ENCODE data around the gene GATA2.

Gene GATA2

DNA sequence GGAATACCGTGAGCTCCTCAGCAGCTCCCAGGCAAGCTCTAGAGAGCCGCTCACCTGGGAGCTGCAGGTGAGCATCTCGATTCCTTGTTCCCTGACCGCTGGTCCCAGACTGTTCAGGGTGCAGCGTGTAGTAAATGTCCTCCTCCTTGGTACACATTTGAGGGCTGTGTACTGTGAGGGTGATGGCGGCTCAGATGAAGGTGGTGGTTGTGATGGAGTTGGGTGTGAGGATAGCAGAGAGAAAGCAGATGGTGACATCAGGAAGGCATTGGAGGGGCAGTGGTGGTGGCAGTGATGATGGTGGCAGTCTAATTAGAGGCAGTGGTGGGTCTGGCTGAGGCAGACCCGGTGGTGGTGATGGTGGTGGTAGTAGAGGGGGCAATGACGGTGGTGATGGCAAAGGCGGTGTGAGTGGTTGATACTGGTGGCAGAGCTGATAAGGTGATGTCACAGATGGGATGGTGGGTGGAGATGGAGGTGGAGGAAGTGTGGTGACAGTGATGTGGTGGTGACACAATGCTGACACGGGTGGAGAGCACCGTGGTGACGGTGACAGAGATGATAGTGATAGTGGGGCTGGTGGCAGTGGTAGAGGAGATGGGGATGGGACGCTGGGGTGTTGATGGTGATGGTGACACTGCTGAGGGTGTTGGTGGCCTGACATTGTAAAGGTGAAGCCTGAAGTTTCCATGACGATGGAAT is 26.0 kb downstream of the GATA2 start, which contains the start of gene DNAJB8:
Gene DNAJB8, minus strand, starts transcription at position 51 of the 702 bp plus-strand sequence. CDS start 3,645 bp downstream, outside the sequence.
- peaks cover 38% of the 10 kb centered on the region for H3K27me3 ChIP-seq (ENCODE audit: control insufficient read depth, insufficient read depth, low read length, poor library complexity, severe bottlenecking)

DNA sequence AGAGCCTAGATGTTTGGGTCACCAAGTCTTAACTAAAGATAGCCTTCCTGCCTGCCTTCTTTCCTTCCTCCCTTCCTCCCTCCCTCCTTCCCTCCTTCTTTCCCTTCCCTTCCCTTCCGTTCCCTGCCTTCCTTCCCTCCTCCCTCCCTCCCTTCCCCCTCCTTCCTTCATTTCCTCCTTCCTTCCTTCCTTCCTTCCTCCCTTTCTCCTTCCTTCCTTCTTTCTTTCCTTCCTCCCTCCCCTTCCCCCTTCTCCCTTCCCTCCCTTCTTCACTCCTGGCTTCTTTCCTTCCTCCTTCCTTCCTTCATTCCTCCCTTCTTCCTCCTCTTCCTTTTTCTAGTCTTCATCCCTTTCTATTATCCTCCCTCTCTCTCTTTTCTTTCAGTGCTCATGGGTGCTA is 28.3 kb downstream of the GATA2 start:
- H3K9me3 ChIP-seq (ENCODE audit: control insufficient read depth, low read length) = no peaks in the 10 kb centered on the region
- no peak overlapping the region for H3K4me3 ChIP-seq (ENCODE audit: insufficient read depth, low read depth, low read length)
- no peaks in the 10 kb centered on the region for H3K4me1 ChIP-seq (ENCODE audit: control insufficient read depth, insufficient read depth, low read length)
- 61 to 68% methylated on average over 1 of the region's 1 CpG for WGBS, 2 experiments
- no peaks in the 10 kb centered on the region for H3K36me3 ChIP-seq (ENCODE audit: control insufficient read depth, insufficient read depth, low read length)
- peaks cover 23% of the 10 kb centered on the region for H3K27me3 ChIP-seq (ENCODE audit: control insufficient read depth, insufficient read depth, low read length, poor library complexity, severe bottlenecking)
- no peak overlapping the region for H3K27ac ChIP-seq (ENCODE audit: insufficient read depth, low read depth, low read length, poor library complexity, severe bottlenecking)

More for the DNA sequence above, 26.0 kb downstream of the GATA2 start, which contains the start of gene DNAJB8:
- H3K36me3 ChIP-seq (ENCODE audit: control insufficient read depth, insufficient read depth, low read length) = no peaks in the 10 kb centered on the region
- no peaks in the 10 kb centered on the region for H3K4me1 ChIP-seq (ENCODE audit: control insufficient read depth, insufficient read depth, low read length)
- no peak within 1 kb of the TSS for H3K4me3 ChIP-seq (ENCODE audit: insufficient read depth, low read depth, low read length)
- H3K27ac ChIP-seq (ENCODE audit: insufficient read depth, low read depth, low read length, poor library complexity, severe bottlenecking) = no peak within 1 kb of the TSS
- no peaks in the 10 kb centered on the region for H3K9me3 ChIP-seq (ENCODE audit: control insufficient read depth, low read length)
- WGBS, 2 experiments = 91 to 92% methylated on average over 14 of the region's 14 CpGs

DNA sequence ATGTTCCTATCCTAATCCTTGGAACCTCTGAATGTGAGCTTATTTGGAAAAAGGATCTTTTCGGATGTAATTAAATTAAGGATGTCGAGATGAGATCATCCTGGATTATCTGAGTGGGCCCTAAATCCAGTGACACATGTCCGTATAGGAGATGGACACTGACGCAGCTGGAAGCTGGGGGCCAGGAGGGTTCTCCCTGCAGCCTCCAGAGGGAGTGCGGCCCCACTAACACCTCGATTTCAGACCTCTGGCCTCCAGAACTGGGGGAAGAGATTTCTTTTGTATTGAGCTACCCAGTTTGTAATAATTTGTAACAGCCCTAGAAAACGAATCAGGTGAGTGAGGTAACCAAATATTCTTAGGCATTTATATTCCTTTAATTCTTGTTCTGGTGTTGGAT is 28.8 kb downstream of the GATA2 start:
- no peak overlapping the region for H3K27ac ChIP-seq (ENCODE audit: insufficient read depth, low read depth, low read length, poor library complexity, severe bottlenecking)
- H3K36me3 ChIP-seq (ENCODE audit: control insufficient read depth, insufficient read depth, low read length) = no peaks in the 10 kb centered on the region
- H3K4me3 ChIP-seq (ENCODE audit: insufficient read depth, low read depth, low read length) = no peak overlapping the region
- H3K27me3 ChIP-seq (ENCODE audit: control insufficient read depth, insufficient read depth, low read length, poor library complexity, severe bottlenecking) = peaks cover 23% of the 10 kb centered on the region
- no peaks in the 10 kb centered on the region for H3K4me1 ChIP-seq (ENCODE audit: control insufficient read depth, insufficient read depth, low read length)
- H3K9me3 ChIP-seq (ENCODE audit: control insufficient read depth, low read length) = no peaks in the 10 kb centered on the region
- 86 to 89% methylated on average over 6 to 7 of the region's 7 CpGs for WGBS, 2 experiments

DNA sequence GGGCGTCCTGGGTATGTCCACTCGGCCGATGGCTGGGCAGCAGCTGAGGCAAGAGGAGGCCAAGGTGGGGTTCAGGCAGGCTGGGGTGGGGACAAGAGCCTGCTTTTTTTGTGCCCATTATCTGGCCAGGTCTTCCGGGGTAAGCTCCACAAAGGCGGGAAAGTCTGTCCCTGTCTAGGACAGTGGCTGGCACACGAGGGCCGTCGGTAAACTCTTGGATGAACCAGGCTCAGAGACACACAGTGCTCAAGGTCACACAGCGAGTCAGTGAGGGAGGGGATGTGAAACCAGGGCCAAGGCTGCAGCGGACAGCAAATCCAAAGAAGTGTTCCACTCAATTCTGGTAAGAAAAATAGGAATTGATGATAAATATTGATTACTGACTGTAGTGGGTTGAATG is 29.2 kb downstream of the GATA2 start:
- Histone ChIP-seq H3K4me1 (ENCODE audit: control insufficient read depth, insufficient read depth, low read length) (no peaks in the 10 kb centered on the region), H3K36me3 (ENCODE audit: control insufficient read depth, insufficient read depth, low read length) (no peaks in the 10 kb centered on the region), H3K4me3 (ENCODE audit: insufficient read depth, low read depth, low read length) (no peak overlapping the region), H3K27ac (ENCODE audit: insufficient read depth, low read depth, low read length, poor library complexity, severe bottlenecking) (no peak overlapping the region), H3K27me3 (ENCODE audit: control insufficient read depth, insufficient read depth, low read length, poor library complexity, severe bottlenecking) (peaks cover 23% of the 10 kb centered on the region), H3K9me3 (ENCODE audit: control insufficient read depth, low read length) (no peaks in the 10 kb centered on the region)
- 94 to 95% methylated on average over 10 of the region's 10 CpGs for WGBS, 2 experiments

DNA sequence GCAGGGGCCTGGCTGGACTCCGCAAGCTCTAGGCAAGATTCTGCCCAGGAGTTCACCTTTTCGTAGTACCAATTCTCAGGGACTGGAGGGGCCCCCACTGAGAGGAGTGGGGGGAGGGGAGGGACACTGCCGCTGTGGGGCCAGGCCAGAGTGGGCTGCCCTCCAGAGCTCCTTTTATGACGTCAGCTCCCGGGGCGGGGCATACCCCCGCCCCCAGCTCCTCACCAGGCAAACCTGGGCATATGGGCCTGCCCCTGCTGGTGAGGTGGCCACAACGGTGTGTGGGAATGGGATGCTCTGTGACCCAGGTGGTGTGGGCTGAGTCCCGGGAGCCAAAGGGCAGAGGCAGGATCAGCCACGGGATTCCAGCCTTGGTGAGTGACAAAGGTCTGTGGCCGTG is 29.6 kb downstream of the GATA2 start:
- Histone ChIP-seq H3K9me3 (ENCODE audit: control insufficient read depth, low read length) (no peaks in the 10 kb centered on the region), H3K27ac (ENCODE audit: insufficient read depth, low read depth, low read length, poor library complexity, severe bottlenecking) (no peak overlapping the region), H3K36me3 (ENCODE audit: control insufficient read depth, insufficient read depth, low read length) (no peaks in the 10 kb centered on the region), H3K27me3 (ENCODE audit: control insufficient read depth, insufficient read depth, low read length, poor library complexity, severe bottlenecking) (peaks cover 23% of the 10 kb centered on the region), H3K4me3 (ENCODE audit: insufficient read depth, low read depth, low read length) (no peak overlapping the region), H3K4me1 (ENCODE audit: control insufficient read depth, insufficient read depth, low read length) (no peaks in the 10 kb centered on the region)
- 80 to 81% methylated on average over 11 of the region's 11 CpGs for WGBS, 2 experiments

DNA sequence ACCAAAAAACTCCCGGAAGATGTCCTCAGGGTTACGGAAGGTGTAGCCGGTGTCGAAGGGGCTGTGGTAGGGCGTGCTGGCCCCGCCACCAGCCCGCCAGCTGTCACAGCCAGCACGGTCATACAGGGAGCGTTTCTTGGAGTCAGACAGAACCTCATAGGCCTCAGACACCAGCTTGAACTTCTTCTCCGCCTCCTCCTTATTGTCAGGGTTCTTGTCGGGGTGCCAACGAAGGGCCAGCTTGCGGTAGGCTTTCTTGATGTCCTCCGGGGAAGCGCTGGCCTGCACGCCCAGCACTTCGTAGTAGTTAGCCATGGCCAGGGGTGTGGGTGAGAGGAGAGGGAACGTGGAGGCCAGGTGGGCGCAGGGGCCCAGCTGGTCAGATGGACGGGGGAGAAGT is 30.1 kb downstream of the GATA2 start:
- no peaks in the 10 kb centered on the region for H3K36me3 ChIP-seq (ENCODE audit: control insufficient read depth, insufficient read depth, low read length)
- H3K4me3 ChIP-seq (ENCODE audit: insufficient read depth, low read depth, low read length) = no peak overlapping the region
- no peaks in the 10 kb centered on the region for H3K9me3 ChIP-seq (ENCODE audit: control insufficient read depth, low read length)
- WGBS, 2 experiments = 93% methylated on average over 20 of the region's 20 CpGs
- H3K27me3 ChIP-seq (ENCODE audit: control insufficient read depth, insufficient read depth, low read length, poor library complexity, severe bottlenecking) = peaks cover 23% of the 10 kb centered on the region
- H3K27ac ChIP-seq (ENCODE audit: insufficient read depth, low read depth, low read length, poor library complexity, severe bottlenecking) = no peak overlapping the region
- no peaks in the 10 kb centered on the region for H3K4me1 ChIP-seq (ENCODE audit: control insufficient read depth, insufficient read depth, low read length)

DNA sequence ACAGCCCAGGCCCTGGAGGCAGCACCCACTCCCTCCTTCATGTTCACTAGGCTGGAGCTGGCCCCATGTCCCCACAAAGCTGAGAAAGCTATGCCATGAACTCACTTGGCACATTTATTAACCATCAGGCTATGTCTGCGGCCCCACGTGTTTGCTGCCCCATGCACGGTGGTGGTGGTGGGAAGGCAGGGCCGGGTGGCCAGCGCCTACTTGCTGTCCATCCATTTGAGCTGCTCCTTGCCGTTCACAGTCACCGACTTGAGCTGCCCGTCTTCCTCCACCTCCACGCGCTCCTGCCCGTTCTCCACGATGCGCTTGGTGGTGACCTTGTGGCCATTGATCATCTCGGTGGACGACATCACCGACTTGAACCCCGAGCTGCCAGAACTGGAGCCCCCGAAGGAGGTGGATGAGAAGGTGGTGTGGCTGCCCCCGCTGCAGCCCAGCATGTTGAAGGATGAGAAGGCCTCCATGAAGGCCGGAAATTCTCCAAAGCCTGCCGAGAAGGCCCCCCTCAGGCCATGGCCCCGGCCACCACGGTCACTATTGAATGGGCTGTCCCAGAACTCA is 30.6 kb downstream of the GATA2 start:
- Histone ChIP-seq H3K27ac (ENCODE audit: insufficient read depth, low read depth, low read length, poor library complexity, severe bottlenecking) (no peak overlapping the region), H3K9me3 (ENCODE audit: control insufficient read depth, low read length) (no peaks in the 10 kb centered on the region), H3K27me3 (ENCODE audit: control insufficient read depth, insufficient read depth, low read length, poor library complexity, severe bottlenecking) (peaks cover 23% of the 10 kb centered on the region), H3K4me1 (ENCODE audit: control insufficient read depth, insufficient read depth, low read length) (no peaks in the 10 kb centered on the region), H3K4me3 (ENCODE audit: insufficient read depth, low read depth, low read length) (no peak overlapping the region), H3K36me3 (ENCODE audit: control insufficient read depth, insufficient read depth, low read length) (no peaks in the 10 kb centered on the region)
- WGBS, 2 experiments = 95 to 96% methylated on average over 23 of the region's 23 CpGs

DNA sequence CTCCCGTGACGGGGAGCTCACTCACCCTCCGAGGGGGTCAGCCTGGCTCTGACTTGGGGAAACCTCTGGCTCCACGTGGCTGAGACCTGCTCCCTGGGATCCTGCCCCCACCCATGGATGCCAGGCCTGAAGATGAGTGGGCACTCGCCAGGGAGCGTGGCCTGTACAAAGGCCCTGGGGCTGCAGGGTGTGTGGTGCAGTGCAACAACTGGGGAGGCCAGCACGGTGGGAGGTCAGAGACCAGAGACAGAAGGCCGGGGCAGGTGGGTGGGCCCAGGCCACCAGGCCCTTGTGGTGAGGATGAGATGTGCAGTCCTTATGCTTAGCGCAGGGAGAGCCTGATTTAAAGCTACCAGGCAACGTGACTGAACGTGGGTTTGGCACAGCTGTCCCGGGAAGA is 31.3 kb downstream of the GATA2 start:
- Histone ChIP-seq H3K36me3 (ENCODE audit: control insufficient read depth, insufficient read depth, low read length) (no peaks in the 10 kb centered on the region), H3K27me3 (ENCODE audit: control insufficient read depth, insufficient read depth, low read length, poor library complexity, severe bottlenecking) (peaks cover 23% of the 10 kb centered on the region), H3K4me3 (ENCODE audit: insufficient read depth, low read depth, low read length) (no peak overlapping the region), H3K4me1 (ENCODE audit: control insufficient read depth, insufficient read depth, low read length) (peaks cover 3% of the 10 kb centered on the region), H3K27ac (ENCODE audit: insufficient read depth, low read depth, low read length, poor library complexity, severe bottlenecking) (no peak overlapping the region), H3K9me3 (ENCODE audit: control insufficient read depth, low read length) (no peaks in the 10 kb centered on the region)
- WGBS, 2 experiments = 86 to 91% methylated on average over 12 of the region's 12 CpGs

DNA sequence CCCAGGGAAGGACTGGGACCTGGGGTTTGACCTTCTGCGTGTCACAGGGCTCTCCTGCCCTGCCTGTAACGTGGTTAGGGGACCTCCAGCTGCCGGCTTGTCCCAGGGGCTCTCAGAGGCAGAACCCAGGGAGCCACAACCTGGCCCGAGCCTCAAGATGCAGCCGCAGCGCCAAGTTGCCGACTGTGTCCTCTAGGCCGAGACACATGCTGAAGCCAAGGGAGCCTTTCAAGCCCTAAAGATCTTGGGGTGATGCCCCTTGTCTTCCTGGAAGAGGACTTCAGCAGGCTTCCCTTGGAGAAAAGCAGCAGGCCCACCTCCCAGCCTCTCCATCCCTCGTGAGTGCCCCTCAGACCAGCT is 33.6 kb downstream of the GATA2 start:
- H3K27ac ChIP-seq (ENCODE audit: insufficient read depth, low read depth, low read length, poor library complexity, severe bottlenecking) = no peak overlapping the region
- H3K9me3 ChIP-seq (ENCODE audit: control insufficient read depth, low read length) = no peaks in the 10 kb centered on the region
- H3K4me3 ChIP-seq (ENCODE audit: insufficient read depth, low read depth, low read length) = no peak overlapping the region
- H3K4me1 ChIP-seq (ENCODE audit: control insufficient read depth, insufficient read depth, low read length) = peaks cover 5% of the 10 kb centered on the region
- H3K27me3 ChIP-seq (ENCODE audit: control insufficient read depth, insufficient read depth, low read length, poor library complexity, severe bottlenecking) = peaks cover 11% of the 10 kb centered on the region
- H3K36me3 ChIP-seq (ENCODE audit: control insufficient read depth, insufficient read depth, low read length) = no peaks in the 10 kb centered on the region
- 86 to 90% methylated on average over 9 of the region's 9 CpGs for WGBS, 2 experiments

DNA sequence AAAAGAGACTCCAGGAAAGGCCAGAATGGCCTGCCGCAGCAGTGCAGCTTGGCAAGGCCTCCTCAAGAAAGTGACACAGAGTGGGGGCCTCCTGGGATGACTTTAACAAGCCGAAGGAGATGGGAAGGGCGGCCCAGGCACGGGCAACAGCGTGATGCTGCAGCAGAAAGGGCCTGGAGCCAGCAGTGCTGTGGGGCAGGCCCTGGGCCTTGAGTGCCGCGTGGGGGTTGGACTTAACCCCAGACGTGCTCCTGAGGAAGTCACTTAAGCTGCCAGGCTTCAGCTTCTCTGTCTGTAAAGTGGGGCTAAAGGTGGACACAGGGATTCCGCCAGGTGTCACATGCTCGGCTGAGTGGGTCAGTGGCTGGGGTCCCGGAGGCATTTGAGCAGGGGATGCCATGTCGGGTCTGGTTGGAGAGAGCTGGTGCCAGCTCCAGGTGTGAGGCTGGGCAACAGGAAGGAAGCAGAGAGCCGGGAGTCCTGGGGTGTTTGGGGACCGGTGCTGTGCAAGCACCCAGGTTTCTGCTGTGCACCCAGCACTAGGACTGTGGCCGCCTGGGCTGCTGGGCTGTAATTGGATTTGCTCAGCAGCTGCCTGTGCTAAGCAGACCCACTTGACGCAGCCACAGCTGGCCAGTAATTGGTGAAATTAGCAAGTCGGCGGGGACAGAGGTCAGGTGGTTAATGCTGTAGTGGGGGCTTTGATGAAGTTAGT is 34.1 kb downstream of the GATA2 start:
- Histone ChIP-seq H3K27ac (ENCODE audit: insufficient read depth, low read depth, low read length, poor library complexity, severe bottlenecking) (no peak overlapping the region), H3K9me3 (ENCODE audit: control insufficient read depth, low read length) (no peaks in the 10 kb centered on the region), H3K4me1 (ENCODE audit: control insufficient read depth, insufficient read depth, low read length) (peaks cover 5% of the 10 kb centered on the region), H3K36me3 (ENCODE audit: control insufficient read depth, insufficient read depth, low read length) (no peaks in the 10 kb centered on the region), H3K4me3 (ENCODE audit: insufficient read depth, low read depth, low read length) (no peak overlapping the region), H3K27me3 (ENCODE audit: control insufficient read depth, insufficient read depth, low read length, poor library complexity, severe bottlenecking) (peaks cover 7% of the 10 kb centered on the region)
- WGBS, 2 experiments = 87 to 88% methylated on average over 18 of the region's 18 CpGs

All from ectodermal cell (in vitro differentiated cells).